PC-9 (cell line): ENCODE results near the gene PPCDC. TPM values are rescaled to one million over a fixed set of nuclear protein-coding genes. Genes with fewer than 3 reads are reported as not detected.

Experiments used
- BruUV-seq: library from RNA; stranded (reverse); fragments of 400-500 nt; replicated peaks from 2 replicates; lab custom pipeline; 2021; lab: Mats Ljungman, UMichigan
- CTCF ChIA-PET: fragments of 300-600 bp; sonication (Branson Sonifier 250); formaldehyde crosslinking; loops from one replicate; lab custom pipeline; 2022; ENCODE audit warnings: antibody characterized with exemption; lab: Charles Lee
- POLR2A ChIA-PET: fragments of 300-600 bp; sonication (Branson Sonifier 250); formaldehyde crosslinking; loops from one replicate; lab custom pipeline; 2022; ENCODE audit warnings: antibody characterized with exemption; ENCODE audit not compliant: unreplicated experiment; lab: Charles Lee
- DNase-seq, 2 experiments: peaks; one replicate each; pipeline versions ENCODE4 v3.0.0 to v3.0.0-alpha.2; 2015 to 2022; ENCODE audit warnings: mixed read lengths in 1 of 2
- H2AFZ ChIP-seq: fragments of 200-600 bp; sonication (generic); 2 replicates; pipeline ENCODE4 v1.8.1; 2017; ENCODE audit warnings: antibody characterized with exemption
- H3F3A ChIP-seq: fragments of 200-600 bp; sonication (generic); 2 replicates; pipeline ENCODE4 v1.8.1; 2017; ENCODE audit warnings: antibody characterized with exemption, mild to moderate bottlenecking, low read depth; ENCODE audit not compliant: insufficient read depth
- H3K27ac ChIP-seq: fragments of 200-600 bp; sonication (generic); 2 replicates; pipeline ENCODE4 v1.6.1; 2016; ENCODE audit warnings: mixed run types
- H3K27me3 ChIP-seq: fragments of 200-600 bp; sonication (generic); 2 replicates; pipeline ENCODE4 v1.6.1; 2016; ENCODE audit warnings: low read depth, mixed run types; ENCODE audit not compliant: insufficient read depth
- H3K36me3 ChIP-seq: fragments of 200-600 bp; sonication (generic); 2 replicates; pipeline ENCODE4 v1.6.1; 2016; ENCODE audit warnings: low read depth, mixed run types
- H3K4me1 ChIP-seq: fragments of 200-600 bp; sonication (generic); replicated peaks from 2 replicates; pipeline ENCODE4 v1.6.1; 2016; ENCODE audit warnings: mixed run types; ENCODE audit not compliant: insufficient read depth
- H3K4me2 ChIP-seq: fragments of 200-600 bp; sonication (generic); 2 replicates; pipeline ENCODE4 v1.6.1; 2017; ENCODE audit warnings: mixed run types
- H3K4me3 ChIP-seq: fragments of 200-600 bp; sonication (generic); 2 replicates; pipeline ENCODE4 v1.6.1; 2016; ENCODE audit warnings: mixed run types
- H3K79me2 ChIP-seq: fragments of 200-600 bp; sonication (generic); 2 replicates; pipeline ENCODE4 v1.6.1; 2017; ENCODE audit warnings: low read depth, mixed run types
- H3K9me2 ChIP-seq: fragments of 200-600 bp; sonication (generic); 2 replicates; pipeline ENCODE4 v1.8.1; 2017; ENCODE audit warnings: mild to moderate bottlenecking; ENCODE audit not compliant: insufficient read depth
- H3K9me3 ChIP-seq: fragments of 200-600 bp; sonication (generic); 2 replicates; pipeline ENCODE4 v1.8.1; 2016; ENCODE audit warnings: low read depth; ENCODE audit not compliant: insufficient read depth
- H4K20me1 ChIP-seq: fragments of 200-600 bp; sonication (generic); 2 replicates; pipeline ENCODE4 v1.8.1; 2017; ENCODE audit not compliant: insufficient read depth
- CTCF ChIP-seq: fragments of 200-600 bp; sonication (generic); conservative IDR thresholded peaks from 2 replicates; pipeline ENCODE4 v1.6.1; 2017; ENCODE audit warnings: mixed run types, antibody characterized with exemption, mild to moderate bottlenecking, moderate library complexity
- EZH2 ChIP-seq: fragments of 200-600 bp; sonication (generic); IDR thresholded peaks from 2 replicates; pipeline ENCODE4 v1.8.0; 2017; ENCODE audit warnings: antibody characterized with exemption, low read depth
- intact Hi-C: fragments of 100-400 bp; cut with micrococcal nuclease; formaldehyde crosslinking; loops from one replicate; pipeline ENCODE4 v1.10.0; 2022; ENCODE audit not compliant: unreplicated experiment
- total RNA-seq: library from RNA; stranded (reverse); gene quantifications from 2 replicates; pipeline ENCODE4 v1.2.3, GENCODE V29; 2021

PPCDC gene
- total RNA-seq, 1 experiment from 2014 or later, result 24.4 TPM

- peaks cover 48% of the 10 kb centered on the region for H3K79me2 ChIP-seq
- CTCF ChIA-PET, result interaction anchor here (0.5 to 2.4 kb wide), 6 partner anchors 9 to 159 kb away, joined by 3 to 23 read pairs (median 12); partner anchors contain the start of gene C15orf39
- no peaks in the 10 kb centered on the region for H3K9me3 ChIP-seq
- no peaks in the 10 kb centered on the region for H4K20me1 ChIP-seq
- H3K27me3 ChIP-seq, result no peaks in the 10 kb centered on the region
- peak overlapping the region; percentile 68 for H3K4me2 ChIP-seq
- no peak overlapping the region for H3K4me3 ChIP-seq
- 0 out of 2 replicates have a peak, but pooled peaks cover 1% of the 10 kb centered on the region for H3K36me3 ChIP-seq
- POLR2A ChIA-PET, result interaction anchor here (0.5 to 2.0 kb wide), 7 partner anchors 14 to 172 kb away, joined by 3 to 20 read pairs (median 7); partner anchors contain the start of gene C15orf39
- peaks cover 51% of the 10 kb centered on the region for H3F3A ChIP-seq
- no peak for TF ChIP-seq CTCF
- no peak for TF ChIP-seq EZH2
- no peak overlapping the region for H2AFZ ChIP-seq
- no peak for DNase-seq
- peaks cover 73% of the 10 kb centered on the region for H3K4me1 ChIP-seq
- BruUV-seq, result TSS peak; percentile 15
- no peaks in the 10 kb centered on the region for H3K9me2 ChIP-seq
- intact Hi-C loops, result loop anchor here (5.0 kb wide), 1 partner anchor 623 kb away; no protein-coding TSS in a partner anchor
- H3K27ac ChIP-seq, result peak overlapping the region; percentile 99
Measured at GRCh38 chr15:75044258-75044878, 21.0 kb downstream of the PPCDC start.

GRCh38 chr15:75045332-75046015, 22.1 kb downstream of the PPCDC start:
- H3K9me2 ChIP-seq, result no peaks in the 10 kb centered on the region
- intact Hi-C loops, result no loop called here
- no peak overlapping the region for H3K4me3 ChIP-seq
- H3K27me3 ChIP-seq, result no peaks in the 10 kb centered on the region
- peak overlapping the region; percentile 68 for H3K4me2 ChIP-seq
- H2AFZ ChIP-seq, result no peak overlapping the region
- CTCF ChIA-PET, result no interaction called here
- no peaks in the 10 kb centered on the region for H4K20me1 ChIP-seq
- DNase-seq, result no peak
- peaks cover 45% of the 10 kb centered on the region for H3K79me2 ChIP-seq
- POLR2A ChIA-PET, result interaction anchor here (0.6 kb wide), 2 partner anchors 87 to 156 kb away, joined by 3 to 12 read pairs; partner anchors contain the start of gene C15orf39
- TF ChIP-seq EZH2 (no peak), CTCF (no peak)
- no TSS peak for BruUV-seq
- no peaks in the 10 kb centered on the region for H3K9me3 ChIP-seq
- H3K36me3 ChIP-seq, result 0 out of 2 replicates have a peak, but pooled peaks cover 7% of the 10 kb centered on the region
- peaks cover 51% of the 10 kb centered on the region for H3F3A ChIP-seq
- peaks cover 72% of the 10 kb centered on the region for H3K4me1 ChIP-seq
- H3K27ac ChIP-seq, result peak overlapping the region; percentile 100

- BruUV-seq, result no TSS peak
- H3K9me2 ChIP-seq, result no peaks in the 10 kb centered on the region
- H3K79me2 ChIP-seq, result peaks cover 36% of the 10 kb centered on the region
- peaks cover 48% of the 10 kb centered on the region for H3K4me1 ChIP-seq
- no peak for DNase-seq
- peak overlapping the region; percentile 100 for H3K27ac ChIP-seq
- peak overlapping the region; percentile 62 for H3K4me2 ChIP-seq
- H3K4me3 ChIP-seq, result no peak overlapping the region
- no peaks in the 10 kb centered on the region for H3K9me3 ChIP-seq
- intact Hi-C loops, result no loop called here
- no peaks in the 10 kb centered on the region for H4K20me1 ChIP-seq
- H3F3A ChIP-seq, result peaks cover 44% of the 10 kb centered on the region
- H3K36me3 ChIP-seq, result 0 out of 2 replicates have a peak, but pooled peaks cover 7% of the 10 kb centered on the region
- no peak for TF ChIP-seq CTCF
- no peak for TF ChIP-seq EZH2
- ChIA-PET CTCF (no interaction called here), POLR2A (no interaction called here)
- H3K27me3 ChIP-seq, result no peaks in the 10 kb centered on the region
- no peak overlapping the region for H2AFZ ChIP-seq
Measured at GRCh38 chr15:75048394-75048793, 25.0 kb downstream of the PPCDC start.
